Ascending aorta (tissue), 2 donors: ENCODE results near the gene ZNF513. TPM values are rescaled to one million over a fixed set of nuclear protein-coding genes. Genes with fewer than 3 reads are reported as not detected.

Source experiments
- DNase-seq, 2 donors: peaks; one replicate each; pipeline ENCODE4 v3.0.0-alpha.2; 2019; ENCODE audit warnings: low spot score in 2 of 2
- H3K27ac ChIP-seq, 2 donors: fragments of 200-600 bp; sonication (generic); one replicate each; pipeline ENCODE4 v1.5.1; 2016 to 2017; ENCODE audit warnings: mild to moderate bottlenecking in 1 of 2
- H3K27me3 ChIP-seq: fragments of 200-600 bp; sonication (generic); one replicate; pipeline ENCODE4 v1.5.1; 2017
- H3K36me3 ChIP-seq, 2 donors: fragments of 200-600 bp; sonication (generic); one replicate each; pipeline ENCODE4 v1.5.1; 2016
- H3K4me1 ChIP-seq, 2 donors: fragments of 200-600 bp; sonication (generic); one replicate each; pipeline ENCODE4 v1.5.1; 2016 to 2017; ENCODE audit warnings: mild to moderate bottlenecking in 1 of 2
- H3K4me3 ChIP-seq, 2 donors: fragments of 200-600 bp; sonication (generic); one replicate each; pipeline ENCODE4 v1.5.1; 2016 to 2017; ENCODE audit warnings: mild to moderate bottlenecking in 1 of 2
- H3K9me3 ChIP-seq, 2 donors: fragments of 200-600 bp; sonication (generic); one replicate each; pipeline ENCODE4 v1.5.1; 2016
- CTCF ChIP-seq, 3 experiments: fragments of 200-600 bp in 2 of 3; fragments of 450-650 bp in 1 of 3; sonication (generic) in 2 of 3; IDR thresholded peaks; one replicate each; pipeline ENCODE4 v1.5.1; 2016 to 2019; ENCODE audit warnings: antibody characterized with exemption in 3 of 3, mild to moderate bottlenecking in 1 of 3, moderate library complexity in 1 of 3
- intact Hi-C: fragments of 100-400 bp; cut with DNase I; formaldehyde crosslinking; loops from one replicate; pipeline ENCODE4 v1.15.1; 2023
- total RNA-seq: library from RNA; depleted of rRNA; stranded (reverse); fragments of >200 nt; gene quantifications from one replicate; pipeline ENCODE4 v1.1.0, GENCODE V29; 2016

The ZNF513 gene
- total RNA-seq, 1 donor from 2014 or later = 17.7 TPM

DNA sequence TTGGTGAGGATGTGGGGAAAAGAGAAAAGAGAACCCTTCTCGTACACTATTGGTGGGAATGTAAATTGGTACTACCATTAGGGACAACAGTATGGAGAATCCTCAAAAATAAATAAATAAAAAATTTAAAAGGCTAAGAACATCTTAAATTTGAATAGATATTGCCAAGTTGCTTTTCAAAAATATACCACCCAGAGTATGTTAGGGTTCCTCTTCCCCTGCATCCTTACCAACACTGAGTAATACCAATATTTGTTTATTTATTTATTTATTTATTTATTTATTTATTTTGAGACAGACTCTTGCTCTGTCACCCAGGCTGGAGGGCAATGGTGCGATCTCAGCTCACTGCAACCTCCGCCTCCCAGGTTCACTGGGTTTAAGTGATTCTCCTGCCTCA is 42.4 kb upstream of the ZNF513 start:
- intact Hi-C loops = no loop called here
- no peaks in the 10 kb centered on the region for H3K9me3 ChIP-seq
- no peak for DNase-seq

GRCh38 chr2:27421660-27422250 is 41.2 kb upstream of the ZNF513 start:
- DNase-seq = no peak
- no peak for TF ChIP-seq CTCF (IDR thresholded peaks at IDR 0.05)
- Histone ChIP-seq H3K36me3 (no peaks in the 10 kb centered on the region), H3K9me3 (no peaks in the 10 kb centered on the region), H3K27ac (no peak overlapping the region), H3K4me1 (no peaks in the 10 kb centered on the region), H3K27me3 (no peaks in the 10 kb centered on the region), H3K4me3 (no peak overlapping the region)
- intact Hi-C loops = no loop called here

More for the DNA sequence above, 42.4 kb upstream of the ZNF513 start:
- H3K4me1 ChIP-seq = no peaks in the 10 kb centered on the region
- H3K36me3 ChIP-seq = no peaks in the 10 kb centered on the region
- no peak overlapping the region for H3K4me3 ChIP-seq
- no peak overlapping the region for H3K27ac ChIP-seq
- no peaks in the 10 kb centered on the region for H3K27me3 ChIP-seq
- no peak for TF ChIP-seq CTCF (IDR thresholded peaks at IDR 0.05)

DNA sequence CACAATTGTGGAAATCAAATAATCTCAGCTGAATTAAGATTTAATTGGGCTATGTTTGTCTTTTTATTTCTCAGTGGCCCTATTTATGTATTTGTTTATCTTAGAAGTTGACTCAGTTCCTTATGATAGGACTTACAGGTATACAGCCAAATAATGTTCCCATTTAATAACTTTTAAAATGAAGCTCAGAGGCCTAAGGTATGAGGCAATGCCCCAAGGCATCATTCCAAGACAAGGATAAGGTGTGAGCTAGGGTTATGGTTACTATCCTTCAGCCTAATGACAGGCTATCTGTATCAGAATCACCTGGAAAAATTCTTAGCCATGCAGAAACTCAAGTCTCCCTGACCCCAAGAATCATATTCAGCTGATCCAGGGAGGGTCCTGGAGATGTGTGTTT is 40.5 kb upstream of the ZNF513 start:
- no peaks in the 10 kb centered on the region for H3K36me3 ChIP-seq
- no peaks in the 10 kb centered on the region for H3K9me3 ChIP-seq
- H3K4me3 ChIP-seq = no peak overlapping the region
- intact Hi-C loops = no loop called here
- H3K27me3 ChIP-seq = no peaks in the 10 kb centered on the region
- H3K27ac ChIP-seq = no peak overlapping the region
- no peaks in the 10 kb centered on the region for H3K4me1 ChIP-seq
- TF ChIP-seq CTCF (IDR thresholded peaks at IDR 0.05) = no peak
- DNase-seq = no peak

DNA sequence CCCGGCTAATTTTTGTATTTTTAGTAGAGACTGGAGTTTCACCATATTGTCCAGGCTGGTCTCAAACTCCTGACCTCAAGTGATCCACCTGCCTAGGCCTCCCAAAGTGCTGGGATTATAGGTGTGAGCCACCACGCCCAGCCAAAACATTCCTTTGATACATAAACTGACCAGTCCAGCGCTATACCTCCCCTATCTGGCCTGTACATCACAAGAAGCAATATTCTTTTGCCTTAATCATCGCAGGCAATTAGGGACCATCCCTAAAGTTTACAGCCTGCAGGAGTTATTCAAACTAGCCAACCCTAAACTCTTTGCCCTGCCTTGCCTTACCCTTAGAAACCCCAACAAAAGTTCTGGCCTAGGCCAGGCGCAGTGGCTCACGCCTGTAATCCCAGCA is 35.6 kb upstream of the ZNF513 start:
- Histone ChIP-seq H3K9me3 (no peaks in the 10 kb centered on the region), H3K27ac (no peak overlapping the region), H3K4me1 (no peaks in the 10 kb centered on the region), H3K4me3 (no peak overlapping the region), H3K27me3 (no peaks in the 10 kb centered on the region), H3K36me3 (no peaks in the 10 kb centered on the region)
- intact Hi-C loops = no loop called here
- TF ChIP-seq CTCF (IDR thresholded peaks at IDR 0.05) = no peak
- no peak for DNase-seq

DNA sequence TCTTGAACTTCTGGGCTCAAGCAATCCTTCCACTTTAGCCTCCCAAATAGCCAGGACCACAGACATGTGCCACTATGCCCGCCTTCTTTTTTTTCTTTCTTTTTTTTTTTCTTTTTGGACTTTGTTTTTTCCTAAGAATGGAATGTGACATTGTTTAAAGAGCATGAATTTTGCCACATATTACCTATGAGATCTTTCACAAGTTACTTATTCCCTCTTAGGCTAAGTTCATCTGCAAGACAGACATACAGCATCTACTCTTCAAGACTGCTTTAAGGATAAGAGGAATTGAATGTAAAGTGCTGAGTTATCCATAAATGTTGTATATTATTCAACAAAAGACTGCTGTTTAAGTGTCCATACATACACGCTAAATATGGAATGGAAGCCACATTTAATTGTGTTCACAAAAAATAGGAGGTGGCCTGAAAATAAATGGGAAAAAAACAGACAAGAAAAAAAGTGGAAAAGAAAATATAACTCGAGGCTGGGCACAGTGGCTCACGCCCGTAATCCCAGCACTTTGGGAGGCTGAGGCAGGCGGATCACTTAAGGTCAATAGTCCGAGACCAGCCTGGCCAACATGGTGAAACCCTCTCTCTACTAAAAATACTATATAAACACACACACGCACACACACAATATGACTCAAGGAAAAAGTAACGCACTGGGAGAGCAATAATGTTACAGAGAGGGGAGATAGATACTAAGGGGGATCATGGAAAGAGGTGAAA is 32.1 kb upstream of the ZNF513 start:
- no peak for TF ChIP-seq CTCF (IDR thresholded peaks at IDR 0.05)
- no peak for DNase-seq
- Histone ChIP-seq H3K4me3 (no peak overlapping the region), H3K36me3 (no peaks in the 10 kb centered on the region), H3K9me3 (no peaks in the 10 kb centered on the region), H3K4me1 (peaks cover 5 to 12% of the 10 kb centered on the region in 2 donors), H3K27me3 (no peaks in the 10 kb centered on the region), H3K27ac (no peak overlapping the region)
- intact Hi-C loops = no loop called here
